ENCODE results near the gene ACSM2A. TPM values are rescaled to one million over a fixed set of nuclear protein-coding genes. Genes with fewer than 3 reads are reported as not detected.

The ACSM2A gene
- total and polyA plus RNA-seq, 2 donors (not counting 1 experiment from before 2014, with no cell fraction given), result not detected

GRCh38 chr16:20515688-20516090 lies 64.4 kb downstream of the ACSM2A start:
- no peaks in the 10 kb centered on the region for H4K20me1 ChIP-seq (ENCODE audit: control insufficient read depth, extremely low read depth, insufficient read depth, low read length)
- DNase-seq (ENCODE audit: low read depth in 2 of 2), result no peak
- TF ChIP-seq CTCF (conservative IDR thresholded peaks at IDR 0.05 in 1 of 2, IDR thresholded peaks at IDR 0.05 in 1 of 2; ENCODE audit: low read depth in 1 of 2, low read length in 2 of 2) (no peak), EZH2 (IDR thresholded peaks at IDR 0.05; ENCODE audit: low read length, missing control alignments) (no peak)
- H3K79me2 ChIP-seq (ENCODE audit: control insufficient read depth, insufficient read depth, low read length), result no peaks in the 10 kb centered on the region
- no peaks in the 10 kb centered on the region for H3K4me1 ChIP-seq (ENCODE audit: control insufficient read depth, extremely low read depth, insufficient read depth, low read length)
- no peaks in the 10 kb centered on the region for H3K9me3 ChIP-seq (ENCODE audit: control insufficient read depth, insufficient read depth, low read depth, low read length)
- no peaks in the 10 kb centered on the region for H3K36me3 ChIP-seq (ENCODE audit: control insufficient read depth, insufficient read depth, low read length)
- no peak overlapping the region for H3K4me2 ChIP-seq (ENCODE audit: extremely low read depth, insufficient read depth, low read length)
- no peak overlapping the region for H3K4me3 ChIP-seq (replicated peaks in 1 of 4; ENCODE audit: control extremely low read depth in 1 of 4, insufficient read depth in 1 of 4, low read depth in 3 of 4, low read length in 4 of 4)
- no peaks in the 10 kb centered on the region for H3K27me3 ChIP-seq (ENCODE audit: control insufficient read depth, insufficient read depth, low read length)
- H3K27ac ChIP-seq (ENCODE audit: insufficient read depth, low read length), result no peak overlapping the region
- H3K9ac ChIP-seq (ENCODE audit: insufficient read depth, low read length), result no peak overlapping the region
- no peak overlapping the region for H2AFZ ChIP-seq (ENCODE audit: low read length)

GRCh38 chr16:20517149-20517548 lies 65.8 kb downstream of the ACSM2A start:
- no peak for DNase-seq (ENCODE audit: low read depth in 2 of 2)
- Histone ChIP-seq H3K4me3 (replicated peaks in 1 of 4; ENCODE audit: control extremely low read depth in 1 of 4, insufficient read depth in 1 of 4, low read depth in 3 of 4, low read length in 4 of 4) (no peak overlapping the region), H3K36me3 (ENCODE audit: control insufficient read depth, insufficient read depth, low read length) (no peaks in the 10 kb centered on the region), H2AFZ (ENCODE audit: low read length) (no peak overlapping the region), H4K20me1 (ENCODE audit: control insufficient read depth, extremely low read depth, insufficient read depth, low read length) (no peaks in the 10 kb centered on the region), H3K4me1 (ENCODE audit: control insufficient read depth, extremely low read depth, insufficient read depth, low read length) (no peaks in the 10 kb centered on the region), H3K27me3 (ENCODE audit: control insufficient read depth, insufficient read depth, low read length) (no peaks in the 10 kb centered on the region), H3K79me2 (ENCODE audit: control insufficient read depth, insufficient read depth, low read length) (no peaks in the 10 kb centered on the region), H3K9ac (ENCODE audit: insufficient read depth, low read length) (no peak overlapping the region), H3K4me2 (ENCODE audit: extremely low read depth, insufficient read depth, low read length) (no peak overlapping the region), H3K27ac (ENCODE audit: insufficient read depth, low read length) (no peak overlapping the region), H3K9me3 (ENCODE audit: control insufficient read depth, insufficient read depth, low read depth, low read length) (no peaks in the 10 kb centered on the region)
- no peak for TF ChIP-seq EZH2 (IDR thresholded peaks at IDR 0.05; ENCODE audit: low read length, missing control alignments)
- no peak for TF ChIP-seq CTCF (conservative IDR thresholded peaks at IDR 0.05 in 1 of 2, IDR thresholded peaks at IDR 0.05 in 1 of 2; ENCODE audit: low read depth in 1 of 2, low read length in 2 of 2)

- H4K20me1 ChIP-seq (ENCODE audit: control insufficient read depth, extremely low read depth, insufficient read depth, low read length), result no peaks in the 10 kb centered on the region
- no peaks in the 10 kb centered on the region for H3K36me3 ChIP-seq (ENCODE audit: control insufficient read depth, insufficient read depth, low read length)
- H3K27me3 ChIP-seq (ENCODE audit: control insufficient read depth, insufficient read depth, low read length), result no peaks in the 10 kb centered on the region
- no peak overlapping the region for H3K27ac ChIP-seq (ENCODE audit: insufficient read depth, low read length)
- H3K4me2 ChIP-seq (ENCODE audit: extremely low read depth, insufficient read depth, low read length), result no peak overlapping the region
- H3K4me1 ChIP-seq (ENCODE audit: control insufficient read depth, extremely low read depth, insufficient read depth, low read length), result no peaks in the 10 kb centered on the region
- no peaks in the 10 kb centered on the region for H3K9me3 ChIP-seq (ENCODE audit: control insufficient read depth, insufficient read depth, low read depth, low read length)
- no peak overlapping the region for H3K4me3 ChIP-seq (replicated peaks in 1 of 4; ENCODE audit: control extremely low read depth in 1 of 4, insufficient read depth in 1 of 4, low read depth in 3 of 4, low read length in 4 of 4)
- H3K79me2 ChIP-seq (ENCODE audit: control insufficient read depth, insufficient read depth, low read length), result no peaks in the 10 kb centered on the region
- no peak overlapping the region for H2AFZ ChIP-seq (ENCODE audit: low read length)
- TF ChIP-seq CTCF (conservative IDR thresholded peaks at IDR 0.05 in 1 of 2, IDR thresholded peaks at IDR 0.05 in 1 of 2; ENCODE audit: low read depth in 1 of 2, low read length in 2 of 2), result no peak
- no peak for TF ChIP-seq EZH2 (IDR thresholded peaks at IDR 0.05; ENCODE audit: low read length, missing control alignments)
- no peak for DNase-seq (ENCODE audit: low read depth in 2 of 2)
- no peak overlapping the region for H3K9ac ChIP-seq (ENCODE audit: insufficient read depth, low read length)
Observed at GRCh38 chr16:20519231-20519630, 67.9 kb downstream of the ACSM2A start.
